Body of pancreas (tissue), 4 donors: Measurements from ENCODE around the gene OR4Q3. TPM values are rescaled to one million over a fixed set of nuclear protein-coding genes. Genes with fewer than 3 reads are reported as not detected.
"Not testable (repeated sequence)": the region's sequence is repeated elsewhere in the genome, so short reads cannot be mapped to it uniquely, and the experiment has no call there.

Source experiments
- ATAC-seq: fragments of 150-250 bp; one replicate; pipeline ENCODE4 v1.9.1; 2016
- DNase-seq, 4 donors: peaks; one replicate each; pipeline ENCODE4 v3.0.0-alpha.2; 2019
- H3K27ac ChIP-seq, 4 donors: fragments of 200-600 bp; sonication (generic); 1 replicate in 3 of 4; 2 replicates in 1 of 4; pipeline versions ENCODE4 v1.5.1 to v1.6.1; 2016 to 2019; ENCODE audit warnings: mild to moderate bottlenecking in 1 of 4, mixed read lengths in 1 of 4, moderate library complexity in 1 of 4
- H3K27me3 ChIP-seq, 2 donors: fragments of 200-600 bp; sonication (generic); one replicate each; pipeline ENCODE4 v1.6.0; 2016; ENCODE audit warnings: mild to moderate bottlenecking in 1 of 2
- H3K36me3 ChIP-seq, 2 donors: fragments of 200-600 bp; sonication (generic); replicated peaks in 1 of 2; 2 replicates each; pipeline ENCODE4 v1.5.1; 2016; ENCODE audit warnings: low read depth in 2 of 2; ENCODE audit not compliant: insufficient read depth in 1 of 2
- H3K4me1 ChIP-seq: fragments of 200-600 bp; sonication (generic); one replicate; pipeline ENCODE4 v1.6.0; 2016
- H3K4me3 ChIP-seq, 2 donors: fragments of 200-600 bp; sonication (generic); 1 replicate in 1 of 2; 2 replicates in 1 of 2; pipeline ENCODE4 v1.5.1; 2016 to 2019
- H3K9me3 ChIP-seq, 3 donors: fragments of 200-600 bp; sonication (generic); 1 replicate in 2 of 3; 2 replicates in 1 of 3; pipeline ENCODE4 v1.5.1; 2016
- CTCF ChIP-seq, 7 experiments: fragments of 450-650 bp in 4 of 7; fragments of 200-600 bp in 3 of 7; sonication (generic) in 3 of 7; IDR thresholded peaks; one replicate each; pipeline ENCODE4 v1.5.1; 2016 to 2019; ENCODE audit warnings: antibody characterized with exemption in 7 of 7
- POLR2A ChIP-seq, 3 donors: fragments of 450-650 bp; IDR thresholded peaks; one replicate each; pipeline ENCODE4 v1.6.1; 2016; ENCODE audit warnings: antibody characterized with exemption in 3 of 3, mild to moderate bottlenecking in 2 of 3
- WGBS, 2 donors: methylation state at CpG; one replicate each; pipeline ENCODE4 v1.1.5; 2017; 5-methylcytosine and 5-hydroxymethylcytosine counted together
- intact Hi-C: fragments of 100-400 bp; cut with DNase I; formaldehyde crosslinking; loops from one replicate; pipeline ENCODE4 v1.15.1; 2023
- total RNA-seq, 2 donors: library from RNA; depleted of rRNA; stranded (reverse); fragments of >200 nt; gene quantifications; one replicate each; pipeline ENCODE4 v1.1.0, GENCODE V29; 2016

Gene OR4Q3
- total RNA-seq: not detected

- no peaks in the 10 kb centered on the region for H3K36me3 ChIP-seq
- H3K27me3 ChIP-seq: no peaks in the 10 kb centered on the region
- no peaks in the 10 kb centered on the region for H3K4me1 ChIP-seq
- DNase-seq: peak in 1 of 4 donors; percentile 10
- ATAC-seq: no peak
- no peaks in the 10 kb centered on the region for H3K9me3 ChIP-seq
- intact Hi-C loops: no loop called here
- no peak within 1 kb of the TSS for H3K4me3 ChIP-seq
- TF ChIP-seq POLR2A (IDR thresholded peaks at IDR 0.05) (no peak), CTCF (IDR thresholded peaks at IDR 0.05) (no peak)
- 68 to 80% methylated on average over 1 of the region's 1 CpG for WGBS, 2 donors
- H3K27ac ChIP-seq: no peak within 1 kb of the TSS
Measured at GRCh38 chr14:19743256-19743655, at the start of gene OR4Q3. TSS of gene OR4Q3 (plus strand) at chr14:19743571.

GRCh38 chr14:19729359-19729758 is 14.0 kb upstream of the OR4Q3 start:
- Histone ChIP-seq H3K9me3 (peaks cover 0 to 3% (median 3%) of the 10 kb centered on the region in 3 donors), H3K36me3 (no peaks in the 10 kb centered on the region), H3K4me3 (no peak overlapping the region), H3K27me3 (no peaks in the 10 kb centered on the region), H3K27ac (no peak overlapping the region), H3K4me1 (no peaks in the 10 kb centered on the region)
- DNase-seq (no peak), ATAC-seq (no peak)
- intact Hi-C loops: no loop called here
- TF ChIP-seq POLR2A (IDR thresholded peaks at IDR 0.05) (no peak), CTCF (IDR thresholded peaks at IDR 0.05) (no peak)

GRCh38 chr14:19729763-19730162 is 13.6 kb upstream of the OR4Q3 start:
- TF ChIP-seq CTCF (IDR thresholded peaks at IDR 0.05) (no peak), POLR2A (IDR thresholded peaks at IDR 0.05) (no peak)
- H3K9me3 ChIP-seq: peaks cover 0 to 3% (median 3%) of the 10 kb centered on the region in 3 donors
- no peaks in the 10 kb centered on the region for H3K36me3 ChIP-seq
- no peak overlapping the region for H3K4me3 ChIP-seq
- no peak overlapping the region for H3K27ac ChIP-seq
- H3K27me3 ChIP-seq: no peaks in the 10 kb centered on the region
- DNase-seq (no peak), ATAC-seq (no peak)
- intact Hi-C loops: no loop called here
- WGBS, 2 donors: 50 to 52% methylated on average over 1 to 2 of the region's 2 CpGs
- no peaks in the 10 kb centered on the region for H3K4me1 ChIP-seq

GRCh38 chr14:19733893-19734292 is 9.5 kb upstream of the OR4Q3 start:
- DNase-seq, intact Hi-C loops, H3K4me3 ChIP-seq, H3K4me1 ChIP-seq, H3K27ac ChIP-seq, H3K36me3 ChIP-seq, H3K27me3 ChIP-seq, H3K9me3 ChIP-seq, ATAC-seq: not testable (repeated sequence)
- WGBS, 2 donors: 45 to 50% methylated on average over 3 of the region's 3 CpGs

- H3K9me3 ChIP-seq, H3K4me1 ChIP-seq, ATAC-seq, H3K4me3 ChIP-seq, H3K27ac ChIP-seq, DNase-seq, H3K36me3 ChIP-seq, H3K27me3 ChIP-seq, intact Hi-C loops: not testable (repeated sequence)
Measured at GRCh38 chr14:19752316-19752715, 8.9 kb downstream of the OR4Q3 start.

GRCh38 chr14:19754172-19754571 is 10.8 kb downstream of the OR4Q3 start:
- ATAC-seq (no peak), DNase-seq (no peak)
- Histone ChIP-seq H3K27me3 (no peaks in the 10 kb centered on the region), H3K9me3 (no peaks in the 10 kb centered on the region), H3K4me1 (no peaks in the 10 kb centered on the region), H3K27ac (no peak overlapping the region), H3K4me3 (no peak overlapping the region), H3K36me3 (no peaks in the 10 kb centered on the region)
- intact Hi-C loops: no loop called here
- no peak for TF ChIP-seq POLR2A (IDR thresholded peaks at IDR 0.05)
- TF ChIP-seq CTCF (IDR thresholded peaks at IDR 0.05): no peak
- 17 to 33% methylated on average over 2 of the region's 2 CpGs for WGBS, 2 donors

GRCh38 chr14:19771491-19771890 is 28.1 kb downstream of the OR4Q3 start:
- H3K4me3 ChIP-seq, H3K27ac ChIP-seq, intact Hi-C loops, ATAC-seq, H3K36me3 ChIP-seq, H3K9me3 ChIP-seq, H3K27me3 ChIP-seq, H3K4me1 ChIP-seq, DNase-seq: not testable (repeated sequence)
- WGBS, 2 donors: 30 to 35% methylated on average over 3 of the region's 3 CpGs
